OCI-LY7 (cell line): ENCODE results near the gene CIART. TPM values are rescaled to one million over a fixed set of nuclear protein-coding genes. Genes with fewer than 3 reads are reported as not detected.

ENCODE experiments used
- BruUV-seq: library from RNA; stranded (reverse); fragments of 400-500 nt; replicated peaks from 2 replicates; lab custom pipeline; 2021; lab: Mats Ljungman, UMichigan
- CTCF ChIA-PET: fragments of 300-600 bp; sonication (Branson Sonifier 250); formaldehyde crosslinking; loops from one replicate; lab custom pipeline; 2022; ENCODE audit warnings: antibody characterized with exemption; ENCODE audit not compliant: unreplicated experiment; lab: Charles Lee
- POLR2A ChIA-PET: fragments of 300-600 bp; sonication (Branson Sonifier 250); formaldehyde crosslinking; loops from one replicate; lab custom pipeline; 2022; ENCODE audit warnings: antibody characterized with exemption; lab: Charles Lee
- DNase-seq: peaks from one replicate; pipeline ENCODE4 v3.0.0-alpha.2; 2015; ENCODE audit warnings: low spot score
- H2AFZ ChIP-seq: fragments of 200-600 bp; sonication (generic), shearing (Covaris generic); 2 replicates; pipeline ENCODE4 v1.6.1; 2014; ENCODE audit warnings: mild to moderate bottlenecking, antibody characterized with exemption, low read length, moderate library complexity
- H3K27ac ChIP-seq: fragments of 200-600 bp; sonication (generic); 2 replicates; pipeline ENCODE4 v1.5.1; 2014; ENCODE audit warnings: mixed run types, low read depth, mild to moderate bottlenecking, moderate library complexity, low read length, inconsistent platforms; ENCODE audit not compliant: poor library complexity, severe bottlenecking
- H3K36me3 ChIP-seq: fragments of 200-600 bp; sonication (generic); 2 replicates; pipeline ENCODE4 v1.6.1; 2014; ENCODE audit warnings: mild to moderate bottlenecking, antibody characterized with exemption, low read length, moderate library complexity, mixed read lengths; ENCODE audit not compliant: insufficient read depth
- H3K4me1 ChIP-seq: fragments of 200-600 bp; sonication (generic); 2 replicates; pipeline ENCODE4 v1.5.1; 2014; ENCODE audit warnings: mild to moderate bottlenecking, low read length; ENCODE audit not compliant: insufficient read depth, poor library complexity, severe bottlenecking
- H3K4me2 ChIP-seq: fragments of 200-600 bp; sonication (generic); 2 replicates; pipeline ENCODE4 v1.6.1; 2014; ENCODE audit warnings: mild to moderate bottlenecking, low read length
- H3K4me3 ChIP-seq: fragments of 200-600 bp; sonication (generic); 2 replicates; pipeline ENCODE4 v1.5.1; 2014; ENCODE audit warnings: mild to moderate bottlenecking, low read depth, low read length; ENCODE audit not compliant: poor library complexity, severe bottlenecking
- H3K79me2 ChIP-seq: fragments of 200-600 bp; sonication (generic); 2 replicates; pipeline ENCODE4 v1.6.1; 2016; ENCODE audit warnings: low read depth, mild to moderate bottlenecking, low read length, moderate library complexity, mixed read lengths; ENCODE audit not compliant: insufficient read depth
- H3K9me2 ChIP-seq: fragments of 200-600 bp; sonication (generic); 2 replicates; pipeline ENCODE4 v1.6.1; 2016; ENCODE audit warnings: mild to moderate bottlenecking, low read length, mixed read lengths; ENCODE audit not compliant: insufficient read depth
- H3K9me3 ChIP-seq: fragments of 200-600 bp; sonication (generic); 2 replicates; pipeline ENCODE4 v1.6.1; 2014; ENCODE audit warnings: mild to moderate bottlenecking, mixed run types, low read length, mixed read lengths
- H4K20me1 ChIP-seq: fragments of 200-600 bp; sonication (generic); 2 replicates; pipeline ENCODE4 v1.6.1; 2014; ENCODE audit warnings: mild to moderate bottlenecking, antibody characterized with exemption, low read length, moderate library complexity, mixed read lengths; ENCODE audit not compliant: insufficient read depth
- CTCF ChIP-seq: fragments of 200-600 bp; sonication (generic); conservative IDR thresholded peaks from 2 replicates; pipeline ENCODE4 v1.5.1; 2014; ENCODE audit warnings: mild to moderate bottlenecking, antibody characterized with exemption, low read length, moderate library complexity, mixed read lengths
- EZH2phosphoT487 ChIP-seq: fragments of 200-600 bp; sonication (generic); IDR thresholded peaks from 2 replicates; pipeline ENCODE4 v1.6.1; 2018; ENCODE audit warnings: low read depth, borderline replicate concordance, mild to moderate bottlenecking, mixed run types, antibody characterized with exemption, low read length, moderate library complexity, mixed read lengths
- intact Hi-C: fragments of 100-400 bp; cut with micrococcal nuclease; formaldehyde crosslinking; loops from one replicate; pipeline ENCODE4 v1.10.0; 2022; ENCODE audit not compliant: unreplicated experiment
- total RNA-seq, 2 experiments: library from RNA; depleted of rRNA in 1 of 2; stranded (reverse); fragments of >200 nt in 1 of 2; shearing (Covaris generic) in 1 of 2; gene quantifications; 2 replicates each; pipeline ENCODE4 v1.2.3, GENCODE V29; 2014 to 2022

Gene CIART
- total RNA-seq, 2 experiments from 2014 or later, result 0.68 TPM; not detected in 1

GRCh38 chr1:150262388-150263320, 19.7 kb upstream of the CIART start:
- intact Hi-C loops, result no loop called here
- H3K79me2 ChIP-seq, result peaks cover 10% of the 10 kb centered on the region
- no peaks in the 10 kb centered on the region for H3K9me2 ChIP-seq
- H3K27ac ChIP-seq, result peak overlapping the region; percentile 24
- H3K4me2 ChIP-seq, result 0 out of 2 replicates have a peak overlapping the region, but pooled peaks have one; percentile 8
- H3K36me3 ChIP-seq, result peaks cover 32% of the 10 kb centered on the region
- ChIA-PET CTCF (interaction anchor here (1.2 kb wide), 1 partner anchor 27 kb away, joined by 3 read pairs; no protein-coding TSS in a partner anchor), POLR2A (interaction anchor here (0.6 to 1.6 kb wide), 4 partner anchors 12 to 374 kb away, joined by 3 to 5 read pairs (median 3); partner anchors contain the start of gene PRPF3)
- no peaks in the 10 kb centered on the region for H3K9me3 ChIP-seq
- H3K4me1 ChIP-seq, result peaks cover 29% of the 10 kb centered on the region
- no peak overlapping the region for H3K4me3 ChIP-seq
- H4K20me1 ChIP-seq, result no peaks in the 10 kb centered on the region
- H2AFZ ChIP-seq, result no peak overlapping the region
- BruUV-seq, result no TSS peak
- TF ChIP-seq CTCF, result peak; percentile 38; the same call in 1 of the 2 replicates
- no peak for TF ChIP-seq EZH2phosphoT487
- peak; percentile 50 for DNase-seq

GRCh38 chr1:150263549-150263948, 18.8 kb upstream of the CIART start:
- POLR2A ChIA-PET, result no interaction called here
- Histone ChIP-seq H3K4me1 (peaks cover 32% of the 10 kb centered on the region), H3K9me3 (no peaks in the 10 kb centered on the region), H3K79me2 (peaks cover 19% of the 10 kb centered on the region), H2AFZ (no peak overlapping the region), H4K20me1 (no peaks in the 10 kb centered on the region), H3K4me3 (no peak overlapping the region), H3K27ac (peak overlapping the region; percentile 24), H3K9me2 (no peaks in the 10 kb centered on the region), H3K4me2 (no peak overlapping the region), H3K36me3 (peaks cover 32% of the 10 kb centered on the region)
- TF ChIP-seq EZH2phosphoT487 (no peak), CTCF (no peak)
- intact Hi-C loops, result no loop called here
- CTCF ChIA-PET, result no interaction called here
- no peak for DNase-seq
- BruUV-seq, result no TSS peak

GRCh38 chr1:150267896-150268295, 14.5 kb upstream of the CIART start:
- Histone ChIP-seq H3K9me3 (0 out of 2 replicates have a peak, but pooled peaks cover 5% of the 10 kb centered on the region), H4K20me1 (no peaks in the 10 kb centered on the region), H3K27ac (no peak overlapping the region), H2AFZ (no peak overlapping the region; the same call in 1 of the 2 replicates), H3K79me2 (peaks cover 20% of the 10 kb centered on the region), H3K4me3 (peak overlapping the region; percentile 82), H3K36me3 (peaks cover 32% of the 10 kb centered on the region), H3K9me2 (no peaks in the 10 kb centered on the region), H3K4me1 (peaks cover 25% of the 10 kb centered on the region), H3K4me2 (peak overlapping the region; percentile 99)
- ChIA-PET CTCF (no interaction called here), POLR2A (no interaction called here)
- intact Hi-C loops, result no loop called here
- no peak for TF ChIP-seq EZH2phosphoT487
- TF ChIP-seq CTCF, result no peak
- DNase-seq, result no peak
- no TSS peak for BruUV-seq
